HG02642 (cell line): ENCODE results near the gene DNAJC5.
"Not testable (repeated sequence)": the region's sequence is repeated elsewhere in the genome, so short reads cannot be mapped to it uniquely, and the experiment has no call there.

Experiments used
- ATAC-seq: cut with Tn5 transposase; IDR thresholded peaks from one replicate; pipeline ENCODE4 v1.9.1; 2021; ENCODE audit warnings: mild to moderate bottlenecking; ENCODE audit not compliant: unreplicated experiment, poor library complexity

The DNAJC5 gene

GRCh38 chr20:63963784-63964301 lies 68.9 kb downstream of the DNAJC5 start:
- ATAC-seq, result no peak

- ATAC-seq, result no peak
Measured at GRCh38 chr20:63964412-63964811, 69.5 kb downstream of the DNAJC5 start.

- ATAC-seq, result no peak
Measured at GRCh38 chr20:63966172-63966943, 71.4 kb downstream of the DNAJC5 start.

- no peak for ATAC-seq
Measured at GRCh38 chr20:63966944-63967322, 72.0 kb downstream of the DNAJC5 start.

- ATAC-seq, result no peak
Measured at GRCh38 chr20:63967330-63968135, 72.6 kb downstream of the DNAJC5 start.

- no peak for ATAC-seq
Measured at GRCh38 chr20:63968136-63968927, 73.4 kb downstream of the DNAJC5 start.

- peak; percentile 14 for ATAC-seq
Measured at GRCh38 chr20:63968928-63969760, 74.2 kb downstream of the DNAJC5 start.

- peak; percentile 36 for ATAC-seq
Measured at GRCh38 chr20:63969838-63970713, 75.2 kb downstream of the DNAJC5 start, which contains the start of gene ZNF512B. Gene ZNF512B, minus strand, starts transcription at chr20:63969930. Its CDS starts 1,980 bp downstream, at chr20:63967950.

GRCh38 chr20:63970714-63971431 lies 75.9 kb downstream of the DNAJC5 start:
- no peak for ATAC-seq

GRCh38 chr20:63971960-63972311 lies 77.0 kb downstream of the DNAJC5 start:
- not testable (repeated sequence) for ATAC-seq

GRCh38 chr20:63972312-63973159 lies 77.6 kb downstream of the DNAJC5 start:
- ATAC-seq, result no peak

GRCh38 chr20:63973160-63973479 lies 78.2 kb downstream of the DNAJC5 start:
- no peak for ATAC-seq

GRCh38 chr20:63973636-63974401 lies 78.9 kb downstream of the DNAJC5 start:
- no peak for ATAC-seq

GRCh38 chr20:63974402-63975200 lies 79.7 kb downstream of the DNAJC5 start:
- ATAC-seq, result no peak

- ATAC-seq, result not testable (repeated sequence)
Measured at GRCh38 chr20:63976511-63976910, 81.6 kb downstream of the DNAJC5 start.
